ENCODE measurements around the gene DENND2A.
"Not testable (repeated sequence)": the region's sequence is repeated elsewhere in the genome, so short reads cannot be mapped to it uniquely, and the experiment has no call there.

The DENND2A gene

DNA sequence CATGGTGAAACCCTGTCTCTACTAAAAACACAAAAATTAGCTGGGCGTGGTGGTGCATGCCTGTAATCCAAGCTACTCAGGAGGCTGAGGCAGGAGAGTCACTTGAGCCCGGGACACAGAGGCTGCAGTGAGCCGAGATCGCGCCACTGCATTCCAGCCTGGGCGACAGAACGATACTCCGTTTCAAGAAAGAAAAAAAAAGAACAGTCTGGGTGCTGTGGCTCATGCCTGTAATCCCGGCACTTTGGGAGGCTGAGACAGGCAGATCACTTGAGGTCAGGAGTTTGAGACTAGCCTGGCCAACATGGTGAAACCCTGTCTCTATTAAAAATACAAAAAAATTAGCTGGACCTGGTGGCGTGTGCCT, 15.4 kb downstream of the DENND2A start:
- not testable (repeated sequence) for H3K4me1 ChIP-seq (ENCODE audit: control insufficient read depth, insufficient read depth, low read length); H3K4me3 ChIP-seq (ENCODE audit: low read length); H3K36me3 ChIP-seq (ENCODE audit: insufficient read depth, low read length); H3K27me3 ChIP-seq (ENCODE audit: control insufficient read depth, insufficient read depth, low read length); H3K4me2 ChIP-seq (ENCODE audit: low read length); H3K9me3 ChIP-seq (replicated peaks; ENCODE audit: low read length); H3K9ac ChIP-seq (ENCODE audit: low read depth, low read length)

DNA sequence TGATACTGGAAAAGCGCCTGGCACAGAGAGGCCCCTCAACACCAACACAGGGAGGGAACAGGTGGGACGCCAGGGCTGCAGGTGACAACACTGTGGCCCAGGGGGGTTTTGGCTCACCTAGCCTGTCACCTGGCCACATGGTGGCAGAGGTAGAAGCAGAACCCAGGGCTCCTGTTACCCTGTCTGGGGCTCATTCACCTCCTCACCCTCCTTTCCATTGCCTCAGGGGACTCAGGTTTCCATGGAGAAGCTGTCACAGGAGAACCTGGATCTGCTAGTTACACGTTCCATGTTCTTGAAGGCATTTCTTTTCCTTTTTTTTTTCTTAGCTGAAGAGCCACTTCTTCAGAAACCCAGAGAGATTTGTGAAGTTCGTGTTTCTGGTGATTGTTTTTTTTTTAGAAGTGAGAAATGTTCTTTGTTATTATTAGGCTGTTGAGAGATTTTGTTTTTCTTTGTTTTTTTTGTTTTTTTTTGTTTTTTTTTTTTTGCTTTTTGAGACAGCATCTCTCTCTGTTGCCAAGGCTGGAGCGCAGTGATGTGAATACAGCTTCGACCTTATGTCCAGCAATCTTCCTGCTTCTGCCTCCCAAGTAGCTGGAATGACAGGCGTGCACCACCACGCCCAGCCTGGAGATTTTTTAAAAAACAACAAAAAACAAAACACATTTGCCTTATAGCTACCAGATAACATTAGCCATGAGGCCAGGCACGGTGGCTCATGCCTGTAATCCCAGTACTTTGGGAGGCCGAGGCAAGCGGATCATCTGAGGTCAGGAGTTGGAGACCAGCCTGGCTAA, 16.0 kb downstream of the DENND2A start:
- H3K9me3 ChIP-seq (replicated peaks; ENCODE audit: low read length), result no peaks in the 10 kb centered on the region
- H3K4me1 ChIP-seq (ENCODE audit: control insufficient read depth, insufficient read depth, low read length), result peaks cover 9% of the 10 kb centered on the region
- H3K36me3 ChIP-seq (ENCODE audit: insufficient read depth, low read length), result no peaks in the 10 kb centered on the region
- peaks cover 8% of the 10 kb centered on the region for H3K27me3 ChIP-seq (ENCODE audit: control insufficient read depth, insufficient read depth, low read length)
- H3K4me3 ChIP-seq (ENCODE audit: low read length), result no peak overlapping the region
- no peak overlapping the region for H3K9ac ChIP-seq (ENCODE audit: low read depth, low read length)
- no peak overlapping the region for H3K4me2 ChIP-seq (ENCODE audit: low read length)

DNA sequence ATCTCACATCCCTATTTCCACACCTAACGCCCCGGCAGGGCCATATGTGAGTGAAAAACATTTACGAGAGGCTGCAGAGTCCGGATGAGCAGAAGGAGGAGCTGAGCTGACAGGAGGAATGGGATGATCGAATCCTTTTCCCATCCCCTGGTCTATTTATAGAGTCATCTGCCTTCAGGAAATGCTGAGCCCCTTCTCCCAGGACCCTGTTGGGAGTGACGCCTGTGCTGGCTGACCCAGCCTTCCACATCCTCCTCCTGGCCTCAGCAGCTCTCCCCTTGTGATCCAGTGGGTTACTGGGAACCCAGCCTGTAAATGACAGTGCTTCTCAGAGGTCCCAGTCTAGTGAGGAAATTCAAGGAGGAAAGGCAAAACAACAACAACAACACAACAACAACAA, 16.6 kb downstream of the DENND2A start:
- Histone ChIP-seq H3K36me3 (ENCODE audit: insufficient read depth, low read length) (no peaks in the 10 kb centered on the region), H3K9ac (ENCODE audit: low read depth, low read length) (no peak overlapping the region), H3K9me3 (replicated peaks; ENCODE audit: low read length) (no peaks in the 10 kb centered on the region), H3K4me3 (ENCODE audit: low read length) (no peak overlapping the region), H3K27me3 (ENCODE audit: control insufficient read depth, insufficient read depth, low read length) (peaks cover 2% of the 10 kb centered on the region), H3K4me1 (ENCODE audit: control insufficient read depth, insufficient read depth, low read length) (peaks cover 9% of the 10 kb centered on the region), H3K4me2 (ENCODE audit: low read length) (no peak overlapping the region)

DNA sequence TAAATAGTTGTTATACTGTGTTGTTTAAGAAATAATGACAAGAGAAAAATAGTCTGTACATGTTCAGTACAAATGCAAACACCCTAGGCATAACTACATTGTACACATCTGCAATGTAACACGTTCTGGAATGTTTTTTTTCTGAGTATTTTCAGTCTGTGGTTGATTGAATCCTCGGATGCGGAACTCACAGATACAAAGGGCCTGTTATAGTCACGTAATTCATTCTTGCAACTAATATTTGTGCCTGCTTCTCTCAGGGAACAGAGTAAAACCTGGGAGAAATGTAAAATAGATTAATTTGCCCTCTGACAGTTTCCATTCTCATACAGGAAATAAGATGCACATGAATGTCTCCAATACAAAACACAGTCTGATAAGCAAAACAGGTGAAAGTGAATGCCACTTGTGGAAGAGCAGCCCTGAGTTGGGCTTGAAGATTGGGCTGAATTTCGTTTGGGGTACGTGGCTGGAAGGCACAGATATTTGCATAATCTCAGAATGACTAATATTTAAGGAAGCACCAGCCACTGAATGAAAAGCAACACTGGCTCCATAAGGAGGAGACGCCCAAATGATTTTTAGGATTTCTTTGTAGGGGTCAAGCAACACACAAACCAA, 19.1 kb downstream of the DENND2A start:
- Histone ChIP-seq H3K27me3 (ENCODE audit: control insufficient read depth, insufficient read depth, low read length) (no peaks in the 10 kb centered on the region), H3K4me2 (ENCODE audit: low read length) (no peak overlapping the region), H3K36me3 (ENCODE audit: insufficient read depth, low read length) (no peaks in the 10 kb centered on the region), H3K4me3 (ENCODE audit: low read length) (no peak overlapping the region), H3K4me1 (ENCODE audit: control insufficient read depth, insufficient read depth, low read length) (peaks cover 5% of the 10 kb centered on the region), H3K9me3 (replicated peaks; ENCODE audit: low read length) (no peaks in the 10 kb centered on the region), H3K9ac (ENCODE audit: low read depth, low read length) (no peak overlapping the region)

DNA sequence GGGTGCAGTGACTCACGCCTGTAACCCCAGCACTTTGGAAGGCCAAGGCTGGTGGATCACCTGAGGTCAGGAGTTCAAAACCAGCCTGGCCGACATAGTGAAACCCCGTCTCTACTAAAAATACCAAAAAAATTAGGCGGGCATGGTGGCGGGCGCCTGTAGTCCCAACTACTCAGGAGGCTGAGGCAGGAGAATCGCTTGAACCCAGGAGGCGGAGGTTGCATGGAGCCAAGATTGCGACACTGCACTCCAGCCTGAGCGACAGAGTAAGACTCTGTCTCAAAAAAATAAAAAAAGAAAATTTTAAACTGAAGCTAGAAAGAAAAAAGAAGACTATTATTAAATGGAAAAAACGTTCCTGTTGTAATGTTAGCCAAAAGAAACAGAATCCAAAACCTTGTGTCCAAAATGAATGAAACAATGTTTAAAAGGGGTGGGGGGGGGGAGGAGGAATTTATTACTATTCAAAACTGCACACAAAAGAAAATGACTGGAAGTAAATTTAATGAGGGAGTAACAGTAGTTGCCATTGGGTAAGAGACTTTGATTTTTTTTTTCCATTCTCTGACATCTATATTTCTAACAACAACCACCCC, 20.6 kb downstream of the DENND2A start:
- H3K4me1 ChIP-seq (ENCODE audit: control insufficient read depth, insufficient read depth, low read length); H3K27me3 ChIP-seq (ENCODE audit: control insufficient read depth, insufficient read depth, low read length); H3K4me3 ChIP-seq (ENCODE audit: low read length); H3K9ac ChIP-seq (ENCODE audit: low read depth, low read length); H3K9me3 ChIP-seq (replicated peaks; ENCODE audit: low read length); H3K4me2 ChIP-seq (ENCODE audit: low read length); H3K36me3 ChIP-seq (ENCODE audit: insufficient read depth, low read length): not testable (repeated sequence)

DNA sequence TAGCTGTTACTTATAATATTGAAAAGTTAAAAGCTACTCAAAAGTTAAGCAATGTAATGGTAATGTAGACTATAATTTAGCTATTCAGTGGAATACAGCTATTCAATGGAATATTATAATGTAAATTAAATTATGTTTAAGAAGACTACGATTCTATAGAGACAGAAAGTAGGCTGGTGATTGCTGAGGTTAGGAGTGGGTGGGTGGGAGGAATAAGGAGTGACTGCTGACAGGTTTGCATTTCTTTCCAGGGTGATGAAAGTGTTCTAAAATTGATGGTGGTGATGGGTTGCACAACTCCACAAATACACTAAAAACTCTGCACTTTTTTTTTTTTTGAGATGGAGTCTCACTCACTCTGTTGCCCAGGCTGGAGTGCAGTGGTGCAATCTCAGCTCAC, 21.4 kb downstream of the DENND2A start:
- Histone ChIP-seq H3K9me3 (replicated peaks; ENCODE audit: low read length) (no peaks in the 10 kb centered on the region), H3K4me2 (ENCODE audit: low read length) (no peak overlapping the region), H3K27me3 (ENCODE audit: control insufficient read depth, insufficient read depth, low read length) (no peaks in the 10 kb centered on the region), H3K4me1 (ENCODE audit: control insufficient read depth, insufficient read depth, low read length) (no peaks in the 10 kb centered on the region), H3K9ac (ENCODE audit: low read depth, low read length) (no peak overlapping the region), H3K4me3 (ENCODE audit: low read length) (no peak overlapping the region), H3K36me3 (ENCODE audit: insufficient read depth, low read length) (no peaks in the 10 kb centered on the region)

DNA sequence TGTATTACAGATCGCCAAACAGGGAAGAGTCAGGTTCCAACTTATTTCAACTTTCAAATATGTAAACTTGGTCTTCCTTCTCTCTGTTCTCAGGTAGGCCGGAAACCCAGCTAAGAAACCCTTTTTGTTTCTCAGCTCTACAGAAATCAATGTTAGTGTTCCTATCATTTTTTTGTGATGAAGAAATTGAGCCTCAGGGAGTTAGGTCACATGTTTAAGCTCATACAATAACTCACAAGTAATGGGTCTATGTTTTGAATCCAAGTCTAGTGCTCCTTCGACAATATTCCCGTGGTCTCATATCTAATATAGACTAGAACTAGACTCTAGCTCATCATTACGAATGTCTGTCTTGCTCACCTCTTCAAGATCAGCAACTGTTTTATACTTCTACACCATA, 22.3 kb downstream of the DENND2A start:
- Histone ChIP-seq H3K4me3 (ENCODE audit: low read length) (no peak overlapping the region), H3K36me3 (ENCODE audit: insufficient read depth, low read length) (no peaks in the 10 kb centered on the region), H3K9ac (ENCODE audit: low read depth, low read length) (no peak overlapping the region), H3K27me3 (ENCODE audit: control insufficient read depth, insufficient read depth, low read length) (no peaks in the 10 kb centered on the region), H3K4me2 (ENCODE audit: low read length) (no peak overlapping the region), H3K9me3 (replicated peaks; ENCODE audit: low read length) (no peaks in the 10 kb centered on the region), H3K4me1 (ENCODE audit: control insufficient read depth, insufficient read depth, low read length) (no peaks in the 10 kb centered on the region)

DNA sequence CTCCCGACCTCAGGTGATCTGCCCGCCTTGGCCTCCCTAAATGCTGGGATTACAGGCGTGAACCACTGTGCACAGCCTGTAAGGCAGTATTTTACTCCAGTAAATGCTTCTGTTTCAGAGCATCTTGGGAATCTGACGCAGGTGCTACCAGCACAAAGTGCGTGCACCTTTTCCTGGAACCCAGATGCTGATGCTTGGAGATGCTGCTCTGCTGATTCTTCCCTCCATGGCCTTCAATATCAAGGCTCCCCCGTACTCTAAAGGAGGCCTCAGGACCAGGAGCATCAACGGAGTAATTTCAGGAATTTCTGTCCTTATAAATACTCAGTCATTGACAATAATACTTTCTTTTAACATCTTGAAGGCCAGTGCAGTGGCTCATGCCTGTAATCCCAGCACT, 23.5 kb downstream of the DENND2A start:
- H3K9ac ChIP-seq (ENCODE audit: low read depth, low read length), result no peak overlapping the region
- no peaks in the 10 kb centered on the region for H3K36me3 ChIP-seq (ENCODE audit: insufficient read depth, low read length)
- no peak overlapping the region for H3K4me3 ChIP-seq (ENCODE audit: low read length)
- no peaks in the 10 kb centered on the region for H3K27me3 ChIP-seq (ENCODE audit: control insufficient read depth, insufficient read depth, low read length)
- H3K9me3 ChIP-seq (replicated peaks; ENCODE audit: low read length), result no peaks in the 10 kb centered on the region
- no peak overlapping the region for H3K4me2 ChIP-seq (ENCODE audit: low read length)
- H3K4me1 ChIP-seq (ENCODE audit: control insufficient read depth, insufficient read depth, low read length), result no peaks in the 10 kb centered on the region

DNA sequence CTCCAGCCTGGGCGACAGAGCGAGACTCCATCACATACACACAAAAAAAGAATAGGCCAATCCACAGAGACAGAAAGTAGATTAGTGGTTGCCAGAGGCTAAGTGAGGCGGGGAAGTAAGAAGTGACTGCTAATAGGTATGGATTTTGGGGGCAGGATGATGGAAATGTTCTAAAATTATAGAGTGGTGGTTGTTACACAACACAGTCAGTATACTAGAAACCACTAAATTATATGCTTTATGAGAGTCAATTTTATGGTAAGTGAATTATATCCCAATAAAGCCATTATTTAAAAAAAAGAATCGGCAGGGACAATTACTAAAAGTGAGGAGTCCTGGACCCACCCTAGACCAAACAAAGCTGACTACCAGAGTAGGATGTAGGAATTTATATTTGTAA, 24.3 kb downstream of the DENND2A start:
- Histone ChIP-seq H3K4me1 (ENCODE audit: control insufficient read depth, insufficient read depth, low read length) (no peaks in the 10 kb centered on the region), H3K36me3 (ENCODE audit: insufficient read depth, low read length) (no peaks in the 10 kb centered on the region), H3K27me3 (ENCODE audit: control insufficient read depth, insufficient read depth, low read length) (no peaks in the 10 kb centered on the region), H3K4me3 (ENCODE audit: low read length) (no peak overlapping the region), H3K9ac (ENCODE audit: low read depth, low read length) (no peak overlapping the region), H3K4me2 (ENCODE audit: low read length) (no peak overlapping the region), H3K9me3 (replicated peaks; ENCODE audit: low read length) (no peaks in the 10 kb centered on the region)

DNA sequence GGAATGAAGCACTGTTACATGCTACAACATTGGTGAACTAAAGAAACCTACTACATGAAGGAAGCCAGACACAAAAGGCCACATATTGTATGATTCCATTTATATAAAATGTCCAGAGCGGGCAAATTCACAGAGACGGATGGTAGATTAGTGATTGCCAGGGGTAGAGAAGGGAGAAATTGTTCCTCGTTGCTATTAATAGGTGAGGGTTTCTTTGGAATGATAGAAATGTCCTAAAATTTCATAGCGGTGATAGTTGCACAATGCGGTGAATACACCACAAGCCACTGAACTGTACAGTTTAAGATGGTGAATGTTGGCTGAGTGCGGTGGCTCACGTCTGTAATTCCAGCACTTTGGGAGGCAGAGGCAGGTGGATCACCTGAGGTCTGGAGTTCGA, 29.0 kb downstream of the DENND2A start:
- Histone ChIP-seq H3K9ac (ENCODE audit: low read depth, low read length) (no peak overlapping the region), H3K27me3 (ENCODE audit: control insufficient read depth, insufficient read depth, low read length) (no peaks in the 10 kb centered on the region), H3K4me1 (ENCODE audit: control insufficient read depth, insufficient read depth, low read length) (peaks cover 3% of the 10 kb centered on the region), H3K4me2 (ENCODE audit: low read length) (no peak overlapping the region), H3K4me3 (ENCODE audit: low read length) (no peak overlapping the region), H3K9me3 (replicated peaks; ENCODE audit: low read length) (no peaks in the 10 kb centered on the region), H3K36me3 (ENCODE audit: insufficient read depth, low read length) (no peaks in the 10 kb centered on the region)

DNA sequence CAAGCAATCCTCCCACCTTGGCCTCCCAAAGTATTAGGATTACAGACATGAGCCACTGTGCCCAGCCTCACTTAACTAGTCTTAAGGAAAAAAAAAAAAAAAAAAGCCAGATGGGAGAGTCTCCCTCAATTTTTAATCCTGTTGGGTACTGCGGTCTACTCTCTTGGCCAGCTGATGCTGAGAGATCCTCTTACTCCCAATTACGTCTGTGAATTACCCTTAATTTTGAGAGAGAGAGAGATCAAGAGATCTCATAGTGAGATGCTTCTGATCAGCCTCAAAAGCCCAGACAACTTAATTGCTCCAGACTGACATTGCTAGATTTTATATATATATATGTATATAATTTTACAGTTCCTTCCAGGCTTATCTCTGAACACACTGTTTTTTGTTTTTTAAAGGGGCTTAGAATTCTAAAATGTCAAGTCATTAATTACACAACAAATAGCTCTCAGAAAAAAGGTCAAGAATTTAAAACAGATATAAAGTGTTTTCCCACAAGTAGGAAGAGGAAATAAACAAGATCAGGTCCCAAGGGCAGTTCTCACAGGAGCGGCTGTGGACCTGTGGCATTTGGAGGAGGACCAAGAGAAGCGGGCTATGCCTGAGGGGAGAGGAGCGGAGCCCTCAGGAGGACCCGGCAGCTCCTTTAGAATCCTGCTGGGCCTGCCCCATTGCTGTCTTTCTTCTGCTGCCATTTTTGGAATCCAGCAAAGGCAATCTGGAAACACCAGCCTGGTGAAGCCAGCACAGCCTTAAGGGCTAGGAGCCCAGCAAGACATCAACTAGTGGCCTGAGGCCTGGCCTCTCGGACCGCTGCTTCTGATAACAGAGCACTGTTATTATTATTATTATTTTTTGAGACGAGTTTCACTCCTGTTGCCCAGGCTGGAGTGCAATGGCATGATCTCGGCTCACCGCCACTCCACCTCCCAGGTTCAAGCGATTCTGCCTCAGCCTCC, 30.1 kb downstream of the DENND2A start:
- Histone ChIP-seq H3K4me1 (ENCODE audit: control insufficient read depth, insufficient read depth, low read length) (peaks cover 3% of the 10 kb centered on the region), H3K9ac (ENCODE audit: low read depth, low read length) (no peak overlapping the region), H3K4me3 (ENCODE audit: low read length) (no peak overlapping the region), H3K27me3 (ENCODE audit: control insufficient read depth, insufficient read depth, low read length) (no peaks in the 10 kb centered on the region), H3K4me2 (ENCODE audit: low read length) (no peak overlapping the region), H3K36me3 (ENCODE audit: insufficient read depth, low read length) (no peaks in the 10 kb centered on the region), H3K9me3 (replicated peaks; ENCODE audit: low read length) (no peaks in the 10 kb centered on the region)
